ENCODE measurements around the gene TMEM8B. TPM values are rescaled to one million over a fixed set of nuclear protein-coding genes. Genes with fewer than 3 reads are reported as not detected.

TMEM8B gene
- total RNA-seq, 2 experiments from 2014 or later, result 5.9 to 6.0 TPM

- no peaks in the 10 kb centered on the region for H3K36me3 Mint-ChIP-seq
- POLR2A ChIA-PET, result no interaction called here
- H3K4me3 Mint-ChIP-seq, result no peak overlapping the region
- no peaks in the 10 kb centered on the region for H3K9me3 Mint-ChIP-seq
- CTCF ChIA-PET, result interaction anchor here (0.7 to 1.6 kb wide), 4 partner anchors 12 to 175 kb away, joined by 3 to 9 read pairs (median 4); partner anchors contain the start of gene HINT2
- no peaks in the 10 kb centered on the region for H3K27me3 Mint-ChIP-seq
- intact Hi-C loops (cut with micrococcal nuclease), result loop anchor here (2.0 kb wide), 1 partner anchor 17 kb away; the partner anchor contains the start of genes FAM221B and TMEM8B
- peaks cover 36% of the 10 kb centered on the region for H3K4me1 Mint-ChIP-seq (ENCODE audit: low read depth)
- no peak overlapping the region for H3K27ac Mint-ChIP-seq
- DNase-seq, result no peak
Observed at GRCh38 chr9:35845824-35846771, 17.1 kb downstream of the TMEM8B start.

GRCh38 chr9:35847792-35848572, 19.0 kb downstream of the TMEM8B start:
- Mint-ChIP-seq H3K36me3 (no peaks in the 10 kb centered on the region), H3K27me3 (no peaks in the 10 kb centered on the region), H3K4me3 (no peak overlapping the region), H3K4me1 (ENCODE audit: low read depth) (peaks cover 33% of the 10 kb centered on the region), H3K27ac (no peak overlapping the region), H3K9me3 (no peaks in the 10 kb centered on the region)
- DNase-seq, result peak; percentile 69
- intact Hi-C loops (cut with micrococcal nuclease), result loop anchor here (2.0 kb wide), 1 partner anchor 33 kb away; the partner anchor contains the start of gene HINT2
- ChIA-PET CTCF (interaction anchor here (0.7 to 1.2 kb wide), 3 partner anchors 58 to 152 kb away, joined by 3 to 4 read pairs (median 3); no protein-coding TSS in a partner anchor), POLR2A (no interaction called here)

GRCh38 chr9:35852267-35852815, 23.3 kb downstream of the TMEM8B start:
- Mint-ChIP-seq H3K27me3 (no peaks in the 10 kb centered on the region), H3K4me1 (ENCODE audit: low read depth) (peaks cover 11% of the 10 kb centered on the region), H3K36me3 (no peaks in the 10 kb centered on the region), H3K9me3 (no peaks in the 10 kb centered on the region), H3K4me3 (no peak overlapping the region), H3K27ac (no peak overlapping the region)
- intact Hi-C loops (cut with micrococcal nuclease), result no loop called here
- no peak for DNase-seq
- POLR2A ChIA-PET, result no interaction called here
- CTCF ChIA-PET, result interaction anchor here (1.6 kb wide), 1 partner anchor 62 kb away, joined by 5 read pairs; no protein-coding TSS in a partner anchor

GRCh38 chr9:35852876-35853865, 24.1 kb downstream of the TMEM8B start:
- peaks cover 2% of the 10 kb centered on the region for H3K4me1 Mint-ChIP-seq (ENCODE audit: low read depth)
- no peak overlapping the region for H3K4me3 Mint-ChIP-seq
- H3K27me3 Mint-ChIP-seq, result no peaks in the 10 kb centered on the region
- intact Hi-C loops (cut with micrococcal nuclease), result no loop called here
- DNase-seq, result no peak
- ChIA-PET POLR2A (no interaction called here), CTCF (interaction anchor here (1.6 kb wide), 1 partner anchor 63 kb away, joined by 5 read pairs; no protein-coding TSS in a partner anchor)
- no peak overlapping the region for H3K27ac Mint-ChIP-seq
- H3K9me3 Mint-ChIP-seq, result no peaks in the 10 kb centered on the region
- no peaks in the 10 kb centered on the region for H3K36me3 Mint-ChIP-seq

GRCh38 chr9:35854091-35854762, 25.2 kb downstream of the TMEM8B start:
- Mint-ChIP-seq H3K9me3 (no peaks in the 10 kb centered on the region), H3K4me3 (no peak overlapping the region), H3K27me3 (no peaks in the 10 kb centered on the region), H3K4me1 (ENCODE audit: low read depth) (no peaks in the 10 kb centered on the region), H3K27ac (no peak overlapping the region), H3K36me3 (no peaks in the 10 kb centered on the region)
- DNase-seq, result no peak
- intact Hi-C loops (cut with micrococcal nuclease), result no loop called here
- POLR2A ChIA-PET, result no interaction called here
- CTCF ChIA-PET, result interaction anchor here (0.6 kb wide), 1 partner anchor 106 kb away, joined by 3 read pairs; the partner anchor contains the start of genes GBA2 and RGP1

- ChIA-PET POLR2A (no interaction called here), CTCF (interaction anchor here (1.0 to 2.3 kb wide), 4 partner anchors 21 to 66 kb away, joined by 3 to 9 read pairs (median 6); no protein-coding TSS in a partner anchor)
- no peaks in the 10 kb centered on the region for H3K4me1 Mint-ChIP-seq (ENCODE audit: low read depth)
- H3K9me3 Mint-ChIP-seq, result no peaks in the 10 kb centered on the region
- no peak overlapping the region for H3K4me3 Mint-ChIP-seq
- DNase-seq, result no peak
- no peaks in the 10 kb centered on the region for H3K36me3 Mint-ChIP-seq
- H3K27ac Mint-ChIP-seq, result no peak overlapping the region
- peaks cover under 1% of the 10 kb centered on the region for H3K27me3 Mint-ChIP-seq
- intact Hi-C loops (cut with micrococcal nuclease), result no loop called here
Observed at GRCh38 chr9:35856206-35856605, 27.2 kb downstream of the TMEM8B start.

- Mint-ChIP-seq H3K27ac (no peak overlapping the region), H3K36me3 (no peaks in the 10 kb centered on the region), H3K4me3 (no peak overlapping the region), H3K4me1 (ENCODE audit: low read depth) (no peaks in the 10 kb centered on the region), H3K9me3 (no peaks in the 10 kb centered on the region), H3K27me3 (peaks cover 6% of the 10 kb centered on the region)
- POLR2A ChIA-PET, result no interaction called here
- DNase-seq, result no peak
- intact Hi-C loops (cut with micrococcal nuclease), result no loop called here
- CTCF ChIA-PET, result interaction anchor here (1.0 to 2.3 kb wide), 3 partner anchors 21 to 67 kb away, joined by 4 to 9 read pairs (median 9); no protein-coding TSS in a partner anchor
Observed at GRCh38 chr9:35856882-35857281, 27.9 kb downstream of the TMEM8B start.

- POLR2A ChIA-PET, result no interaction called here
- DNase-seq, result no peak
- CTCF ChIA-PET, result interaction anchor here (0.6 to 2.0 kb wide), 4 partner anchors 23 to 68 kb away, joined by 3 to 9 read pairs (median 4); no protein-coding TSS in a partner anchor
- Mint-ChIP-seq H3K9me3 (no peaks in the 10 kb centered on the region), H3K27ac (no peak overlapping the region), H3K4me3 (no peak overlapping the region), H3K27me3 (peaks cover 11% of the 10 kb centered on the region), H3K4me1 (ENCODE audit: low read depth) (no peaks in the 10 kb centered on the region), H3K36me3 (no peaks in the 10 kb centered on the region)
- intact Hi-C loops (cut with micrococcal nuclease), result no loop called here
Observed at GRCh38 chr9:35858458-35858857, 29.4 kb downstream of the TMEM8B start.

GRCh38 chr9:35859310-35859989, 30.4 kb downstream of the TMEM8B start:
- DNase-seq, result peak; percentile 45
- ChIA-PET POLR2A (no interaction called here), CTCF (interaction anchor here (0.9 to 1.2 kb wide), 2 partner anchors 24 to 69 kb away, joined by 4 to 5 read pairs; no protein-coding TSS in a partner anchor)
- Mint-ChIP-seq H3K4me3 (no peak overlapping the region), H3K27me3 (peaks cover 15% of the 10 kb centered on the region), H3K36me3 (no peaks in the 10 kb centered on the region), H3K27ac (no peak overlapping the region), H3K4me1 (ENCODE audit: low read depth) (no peaks in the 10 kb centered on the region), H3K9me3 (no peaks in the 10 kb centered on the region)
- intact Hi-C loops (cut with micrococcal nuclease), result no loop called here

- Mint-ChIP-seq H3K27me3 (peaks cover 15% of the 10 kb centered on the region), H3K27ac (no peak overlapping the region), H3K36me3 (no peaks in the 10 kb centered on the region), H3K9me3 (no peaks in the 10 kb centered on the region), H3K4me3 (no peak overlapping the region), H3K4me1 (ENCODE audit: low read depth) (no peaks in the 10 kb centered on the region)
- no peak for DNase-seq
- intact Hi-C loops (cut with micrococcal nuclease), result no loop called here
- ChIA-PET POLR2A (no interaction called here), CTCF (interaction anchor here (1.5 to 1.8 kb wide), 2 partner anchors 34 to 70 kb away, joined by 5 read pairs; no protein-coding TSS in a partner anchor)
Observed at GRCh38 chr9:35859990-35860339, 30.9 kb downstream of the TMEM8B start.

All from activated CD4-positive, alpha-beta memory T cell treated with anti-CD3 and anti-CD28 coated beads for 36 hours (primary cell).